HG03064 (cell line): ENCODE measurements around the gene SLC25A43.
"Not testable (repeated sequence)": the region's sequence is repeated elsewhere in the genome, so short reads cannot be mapped to it uniquely, and the experiment has no call there.

Source experiments
- ATAC-seq: cut with Tn5 transposase; IDR thresholded peaks from one replicate; pipeline ENCODE4 v1.9.1; 2021; ENCODE audit warnings: low read depth; ENCODE audit not compliant: unreplicated experiment

The SLC25A43 gene

DNA sequence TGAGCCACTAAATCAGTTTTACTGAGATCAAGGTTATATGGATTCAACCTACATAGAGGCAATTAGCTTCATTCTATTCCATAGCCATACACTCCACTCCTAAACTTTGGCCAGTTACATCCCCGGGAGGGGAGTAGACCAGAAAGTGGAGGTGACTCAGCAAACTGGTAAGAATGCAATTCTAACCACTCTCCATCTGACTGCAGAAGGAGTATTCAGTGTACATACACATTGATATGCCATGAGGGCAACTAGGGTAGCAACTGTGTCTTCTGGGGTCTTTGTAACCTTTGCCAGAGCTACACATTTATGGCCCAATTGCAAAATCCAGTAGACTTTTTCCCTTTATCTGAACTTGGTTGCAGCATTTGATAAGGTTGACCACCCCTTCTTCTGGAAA lies 7.6 kb downstream of the SLC25A43 start:
- ATAC-seq = no peak

DNA sequence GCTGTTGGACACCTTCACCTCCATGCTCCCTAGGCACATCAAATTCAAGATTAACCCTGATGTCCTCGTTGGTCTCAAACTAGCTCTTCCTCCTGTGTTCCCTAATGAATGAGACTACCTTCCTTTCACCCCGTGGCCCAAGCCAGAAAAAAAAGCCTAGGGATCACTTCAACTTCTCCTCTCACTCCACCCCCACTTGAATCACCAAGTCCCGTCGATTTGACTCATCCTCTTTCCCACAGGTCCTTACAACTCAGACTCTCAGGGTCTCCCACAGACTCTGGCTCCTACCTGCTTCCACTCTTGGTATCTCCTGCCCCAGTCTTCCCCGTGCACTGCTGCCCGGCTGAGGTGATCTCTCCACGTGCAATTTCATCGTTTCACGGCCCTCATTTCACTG lies 8.5 kb downstream of the SLC25A43 start:
- no peak for ATAC-seq

DNA sequence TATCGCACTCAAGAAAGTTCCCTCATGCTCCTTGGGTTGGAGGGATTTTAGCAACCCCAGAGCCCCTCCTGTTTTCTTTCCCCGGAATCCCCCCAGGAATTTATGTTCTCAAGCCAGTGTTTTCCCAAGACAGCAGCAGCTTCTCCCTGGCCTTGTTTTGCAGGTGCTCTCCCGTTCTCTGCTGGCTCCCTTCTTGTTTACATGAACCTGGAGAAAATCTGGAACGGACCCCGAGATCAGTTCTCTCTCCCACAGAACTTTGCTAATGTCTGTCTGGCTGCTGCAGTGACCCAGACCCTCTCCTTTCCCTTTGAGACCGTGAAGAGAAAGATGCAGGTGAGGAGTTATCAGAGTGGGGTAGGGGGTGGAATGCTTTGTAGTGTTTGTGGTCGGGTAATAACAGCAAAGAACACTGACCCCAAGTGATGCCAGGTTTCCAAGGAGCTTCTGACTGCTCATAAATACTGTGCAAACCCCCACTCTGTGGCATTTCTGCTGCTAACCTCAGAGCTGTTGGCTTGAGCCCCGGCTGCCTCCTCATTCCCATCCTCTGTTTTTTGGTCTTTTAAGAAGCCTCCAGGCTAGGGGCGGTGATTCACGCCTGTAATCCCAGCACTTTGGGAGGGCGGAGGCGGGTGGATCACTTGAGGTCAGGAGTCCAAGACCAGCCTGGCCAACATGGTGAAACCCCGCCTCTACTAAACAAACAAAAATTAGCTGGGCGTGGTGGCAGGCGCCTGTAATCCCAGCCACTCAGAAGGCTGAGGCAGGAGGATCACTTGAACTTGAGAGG lies 11.1 kb downstream of the SLC25A43 start:
- no peak for ATAC-seq

DNA sequence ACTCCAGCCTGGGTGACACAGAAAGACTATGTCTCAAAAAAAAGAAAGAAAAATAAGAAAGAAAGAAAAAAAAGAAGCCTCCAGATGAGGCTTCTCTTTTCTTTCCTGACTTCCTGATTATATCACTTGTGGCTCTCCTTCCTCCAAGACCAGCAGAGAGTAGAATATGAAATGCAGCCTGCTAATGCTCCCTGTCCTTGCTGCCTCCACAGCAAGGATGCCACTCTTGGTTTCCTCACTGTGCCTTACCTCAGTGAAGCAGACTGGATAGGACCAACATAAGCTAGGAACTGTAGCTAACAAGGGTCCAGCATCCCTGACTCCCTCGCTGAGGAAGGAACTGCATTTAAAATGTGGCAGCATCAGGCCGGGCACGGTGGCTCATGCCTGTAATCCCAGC lies 11.7 kb downstream of the SLC25A43 start:
- no peak for ATAC-seq

DNA sequence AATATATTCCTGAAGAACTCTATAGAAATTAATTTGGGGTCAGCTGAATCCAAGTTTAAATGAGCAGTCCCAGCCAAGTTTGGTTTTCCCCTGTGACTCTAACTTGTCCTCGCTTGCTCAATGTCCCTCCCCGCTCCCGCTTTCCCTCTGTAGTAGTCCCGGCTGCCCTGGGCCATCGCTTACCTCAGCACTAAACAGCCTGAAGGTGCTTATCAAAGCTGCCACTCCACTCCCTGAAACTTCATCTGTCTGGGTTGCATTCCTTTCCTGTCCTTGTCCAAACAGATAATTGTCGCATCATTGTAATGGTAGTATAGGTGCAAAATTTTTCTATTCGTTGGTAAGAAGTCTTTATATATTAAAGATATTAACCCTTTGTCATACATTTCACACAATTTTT lies 12.8 kb downstream of the SLC25A43 start:
- ATAC-seq = no peak

DNA sequence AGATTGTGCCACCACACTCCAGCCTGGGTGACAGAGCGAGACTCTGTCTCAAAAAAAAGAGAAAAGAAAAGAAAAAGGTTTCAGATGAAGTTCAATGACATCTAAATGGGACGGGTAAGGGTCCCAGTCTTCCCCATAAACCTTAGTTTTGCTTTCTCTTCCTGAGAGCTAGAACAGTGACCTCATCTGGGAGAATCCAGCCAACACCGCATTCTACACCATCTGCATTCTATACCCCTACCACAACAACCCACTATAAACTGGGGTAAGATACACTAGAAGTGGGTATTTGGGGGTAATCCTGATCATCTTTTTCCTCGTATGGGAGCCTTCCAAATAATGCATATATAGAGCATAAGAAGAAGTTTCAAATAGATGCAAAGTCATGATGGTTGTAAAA lies 18.2 kb downstream of the SLC25A43 start:
- ATAC-seq = no peak

DNA sequence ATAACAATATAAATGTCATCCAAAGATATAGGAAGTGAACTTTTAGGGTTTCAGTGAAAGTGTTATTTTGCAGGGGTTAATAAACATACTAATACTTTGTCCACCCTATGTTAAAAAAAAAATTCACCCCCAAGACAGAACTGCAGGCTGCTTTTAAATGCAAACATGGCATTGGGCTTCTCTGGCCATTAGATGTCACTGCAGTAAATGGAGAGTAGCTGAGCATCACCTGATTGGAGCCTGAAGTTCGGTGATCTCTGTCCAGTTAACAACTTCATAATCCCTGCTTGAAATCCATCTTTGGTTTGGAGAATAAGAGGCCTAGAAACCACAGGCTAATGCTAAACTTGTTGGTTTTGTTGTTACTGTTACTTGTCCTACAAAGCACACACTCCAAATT lies 18.7 kb downstream of the SLC25A43 start:
- ATAC-seq = no peak

DNA sequence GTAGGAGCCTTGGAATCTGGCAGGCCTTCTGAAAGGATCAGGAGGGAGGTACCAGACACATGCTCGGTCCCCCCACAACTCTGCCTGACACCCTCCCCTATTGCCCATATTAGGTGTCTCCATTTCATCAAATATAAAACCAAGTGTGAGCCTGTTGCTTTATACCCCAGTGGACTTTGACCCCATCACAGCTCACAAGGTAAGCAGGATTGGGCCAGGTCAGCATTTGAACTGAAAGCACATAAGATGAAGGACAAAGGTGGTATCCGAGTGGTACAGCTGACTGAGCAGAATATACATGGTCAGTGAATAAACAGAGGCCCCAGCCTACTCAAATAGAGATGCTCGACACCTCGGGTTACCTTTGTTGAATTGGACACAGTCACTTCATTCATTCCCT lies 20.0 kb downstream of the SLC25A43 start:
- no peak for ATAC-seq

DNA sequence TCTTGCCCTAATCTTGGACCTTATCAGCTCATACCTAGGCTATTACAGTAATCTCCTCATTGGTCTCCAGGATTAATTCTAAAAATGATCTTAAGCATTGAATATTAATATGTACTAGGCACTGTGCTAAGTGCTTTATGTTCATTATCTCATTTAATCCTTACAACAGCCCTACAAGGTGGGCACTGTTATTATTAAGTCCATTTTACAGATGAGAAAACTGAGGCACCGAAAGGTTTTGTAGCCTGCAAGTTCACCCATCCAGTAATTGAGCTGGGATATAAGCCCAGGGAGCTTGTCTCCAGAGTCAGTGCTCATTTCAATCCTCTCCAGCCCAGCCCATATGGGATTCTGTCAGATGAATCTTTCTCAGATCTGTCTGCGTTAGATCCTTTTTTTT lies 20.8 kb downstream of the SLC25A43 start:
- no peak for ATAC-seq

DNA sequence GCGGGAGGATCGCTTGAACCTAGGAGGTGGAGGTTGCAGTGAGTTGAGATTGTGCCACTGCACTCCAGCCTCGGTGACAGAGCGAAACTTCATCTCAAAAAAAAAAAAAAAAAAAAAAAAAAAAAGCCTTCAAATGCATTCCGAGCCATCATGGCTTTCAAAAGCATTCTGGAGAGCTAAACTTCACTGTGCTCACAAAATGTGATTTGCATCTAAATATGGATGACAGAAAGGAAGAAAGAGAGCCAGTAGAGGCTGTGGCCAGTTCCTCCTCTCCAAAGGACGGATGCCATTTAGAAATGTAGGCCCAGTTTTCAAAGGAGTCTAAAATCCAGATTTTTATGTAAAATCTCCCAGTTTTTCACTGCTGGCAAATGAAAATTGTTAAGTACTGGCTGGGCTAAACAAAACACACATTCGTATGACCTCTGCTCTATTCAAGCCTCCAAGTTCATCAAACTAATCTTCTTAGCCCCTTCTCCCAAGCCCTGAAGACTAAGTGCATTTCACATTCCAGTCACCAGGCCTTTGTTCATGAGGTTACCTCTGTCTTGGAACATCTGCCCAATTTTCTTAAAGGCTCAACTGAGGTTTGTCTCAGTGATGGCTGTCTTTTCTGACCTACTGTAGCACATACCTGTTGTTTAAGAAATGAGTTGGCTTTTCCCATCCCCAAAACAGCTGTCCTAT lies 22.0 kb downstream of the SLC25A43 start:
- no peak for ATAC-seq

DNA sequence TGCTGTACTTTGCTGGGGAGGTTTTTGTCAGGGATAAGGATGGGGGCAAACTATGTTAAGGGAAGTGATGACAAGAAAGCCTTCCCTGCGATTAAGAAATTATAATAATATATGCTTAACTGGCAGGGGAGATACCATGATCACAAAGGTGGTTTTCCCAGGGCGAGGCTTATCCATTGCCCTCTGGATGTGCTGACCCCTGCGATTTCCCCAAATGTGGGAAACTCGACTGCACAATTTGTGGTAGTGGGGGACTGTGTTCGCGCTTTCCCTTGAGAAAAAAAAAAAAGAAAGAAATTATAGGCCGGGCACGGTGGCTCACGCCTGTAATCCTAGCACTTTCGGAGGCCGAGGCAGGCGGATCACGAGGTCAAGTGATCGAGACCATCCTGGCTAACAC lies 24.5 kb downstream of the SLC25A43 start:
- no peak for ATAC-seq

DNA sequence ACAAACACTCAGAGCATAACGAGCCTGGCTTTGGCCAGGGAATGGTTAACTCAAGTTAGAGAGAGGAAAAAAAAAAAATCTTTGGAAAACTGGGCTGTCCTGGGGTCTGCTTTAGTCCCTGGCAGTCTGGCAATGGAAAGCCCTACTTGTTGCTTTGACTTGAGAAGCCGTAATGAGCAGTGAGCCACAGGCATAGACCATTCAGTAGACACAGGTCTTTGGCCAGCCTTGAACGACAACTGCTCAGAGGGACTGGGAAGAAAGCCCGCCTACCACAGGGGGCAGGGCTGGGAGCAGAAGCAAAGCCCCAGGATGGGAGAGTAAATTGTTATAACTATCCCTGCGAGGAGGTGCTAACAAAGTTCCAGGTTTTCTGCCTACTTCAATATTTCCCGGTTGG lies 25.9 kb downstream of the SLC25A43 start:
- no peak for ATAC-seq

DNA sequence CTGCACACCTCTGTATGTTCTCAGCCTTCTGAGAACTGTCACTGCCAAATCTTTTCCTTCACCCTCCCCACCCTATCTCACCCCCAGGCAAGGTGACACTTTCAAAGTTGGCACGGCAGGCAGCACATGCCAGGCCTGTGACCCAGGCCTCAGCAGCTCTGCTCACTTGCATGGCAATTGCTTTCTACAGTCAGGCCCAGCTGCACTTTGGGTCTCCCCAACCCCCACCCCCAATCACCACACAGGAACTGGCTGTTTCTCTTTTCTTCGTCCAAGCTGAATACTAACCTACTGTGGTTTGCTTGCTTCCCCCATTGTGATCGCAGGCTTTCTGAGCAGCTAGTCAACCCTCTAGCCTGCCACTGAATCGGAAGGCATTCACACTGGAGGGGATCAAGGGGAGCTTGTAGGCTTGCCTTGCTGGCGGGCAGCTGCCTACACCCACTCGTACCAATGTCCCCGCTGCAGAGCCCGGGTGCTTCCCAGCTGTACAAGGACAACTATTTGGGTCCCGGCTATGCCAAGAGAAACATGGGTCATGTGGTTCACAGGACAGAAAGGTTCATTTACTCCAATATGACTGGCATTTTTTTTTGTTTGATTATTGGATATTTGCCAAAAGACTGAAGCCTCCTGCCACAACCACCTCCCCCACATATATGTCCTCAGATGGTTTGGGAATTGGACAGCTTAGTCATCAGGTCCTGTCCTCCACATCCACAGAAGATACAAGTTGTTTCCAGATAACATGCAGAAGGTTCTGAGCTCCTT lies 28.1 kb downstream of the SLC25A43 start:
- ATAC-seq = peak; percentile 84

DNA sequence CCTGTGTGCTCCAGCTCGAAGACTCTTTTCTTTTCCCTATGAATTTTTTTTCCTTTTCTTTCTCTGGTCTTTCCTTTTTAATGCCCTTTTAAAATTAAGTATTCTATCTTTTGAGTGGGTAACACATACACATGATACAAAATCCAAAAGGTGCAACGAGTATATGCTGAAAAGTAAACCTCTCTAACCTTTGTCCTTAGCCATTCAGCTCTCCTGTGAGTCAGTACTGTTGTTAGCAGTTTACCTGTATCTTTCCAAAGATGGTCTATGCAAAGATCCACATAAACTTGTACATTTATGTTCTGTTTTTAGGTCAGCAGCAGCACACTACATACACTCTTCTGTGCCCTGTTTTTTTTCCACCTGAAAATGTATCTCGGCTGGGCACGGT lies 28.7 kb downstream of the SLC25A43 start:
- no peak for ATAC-seq

DNA sequence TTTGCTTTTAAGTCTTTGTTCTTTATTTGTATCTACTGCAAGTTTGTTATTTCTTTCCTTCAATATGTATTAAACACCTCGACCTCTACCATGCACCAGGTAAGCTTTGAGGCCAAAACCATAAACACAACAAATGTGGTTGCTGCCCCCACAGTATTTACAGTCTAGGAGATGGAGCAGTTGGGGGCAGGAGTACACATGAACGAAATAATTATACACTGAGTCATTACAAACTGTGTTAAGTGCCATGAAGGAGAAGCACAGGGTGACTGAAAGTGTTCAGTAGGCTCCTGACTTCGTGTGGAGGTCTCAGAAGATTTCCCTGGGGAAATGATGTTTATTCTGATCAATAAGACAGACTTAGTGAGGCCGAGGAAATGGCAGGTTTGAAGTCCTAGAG lies 30.3 kb downstream of the SLC25A43 start:
- no peak for ATAC-seq

DNA sequence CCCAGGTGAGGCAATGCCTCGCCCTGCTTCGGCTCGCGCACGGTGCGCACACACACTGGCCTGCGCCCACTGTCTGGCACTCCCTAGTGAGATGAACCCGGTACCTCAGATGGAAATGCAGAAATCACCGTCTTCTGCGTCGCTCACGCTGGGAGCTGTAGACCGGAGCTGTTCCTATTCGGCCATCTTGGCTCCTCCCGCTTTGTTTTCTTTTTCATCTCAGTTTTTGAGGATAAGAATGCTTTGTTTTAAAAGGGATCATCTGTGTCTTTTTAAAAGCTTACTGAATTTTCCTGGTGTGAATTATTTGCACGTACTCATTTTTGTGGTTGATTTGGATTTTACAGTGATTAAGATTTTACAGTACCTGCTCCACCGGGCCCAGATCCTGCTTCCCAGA lies 42.2 kb downstream of the SLC25A43 start:
- not testable (repeated sequence) for ATAC-seq

DNA sequence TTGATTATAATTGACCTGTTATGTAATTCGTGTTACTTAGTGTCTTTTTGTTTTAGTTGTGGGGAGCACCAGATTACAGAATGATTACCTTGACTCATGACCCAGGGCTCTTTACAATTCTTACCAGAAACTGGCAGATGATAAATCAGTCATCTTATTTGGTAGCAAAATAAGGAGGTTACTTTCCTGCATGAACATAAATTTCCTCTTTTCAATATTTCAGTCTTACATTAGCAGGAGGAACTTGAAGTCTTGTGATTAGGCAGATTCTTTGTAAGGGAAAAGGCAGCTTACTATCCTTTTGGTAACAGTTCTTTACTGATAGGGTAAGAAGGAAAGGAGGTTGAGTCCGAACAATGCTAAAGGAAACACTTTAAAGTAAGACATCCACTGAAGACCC lies 43.1 kb downstream of the SLC25A43 start:
- no peak for ATAC-seq

DNA sequence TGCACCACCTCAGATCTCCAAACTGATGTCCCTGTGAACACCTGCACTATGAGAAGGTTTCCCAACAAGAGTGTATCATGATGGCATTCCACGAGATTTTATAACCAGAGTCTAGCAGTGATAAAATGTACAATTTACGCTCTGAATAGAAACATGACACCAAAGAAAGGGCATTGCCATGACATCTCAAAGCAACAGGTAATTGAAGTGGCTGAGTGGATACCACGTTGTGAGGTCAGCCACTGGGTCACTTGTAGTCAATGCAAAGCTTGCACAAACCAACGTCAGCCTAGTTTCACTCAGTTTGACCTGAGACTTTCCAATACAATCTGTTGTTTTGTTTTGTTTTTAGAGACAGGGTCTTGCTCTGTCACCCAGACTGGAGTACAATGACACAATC lies 54.1 kb downstream of the SLC25A43 start:
- no peak for ATAC-seq

DNA sequence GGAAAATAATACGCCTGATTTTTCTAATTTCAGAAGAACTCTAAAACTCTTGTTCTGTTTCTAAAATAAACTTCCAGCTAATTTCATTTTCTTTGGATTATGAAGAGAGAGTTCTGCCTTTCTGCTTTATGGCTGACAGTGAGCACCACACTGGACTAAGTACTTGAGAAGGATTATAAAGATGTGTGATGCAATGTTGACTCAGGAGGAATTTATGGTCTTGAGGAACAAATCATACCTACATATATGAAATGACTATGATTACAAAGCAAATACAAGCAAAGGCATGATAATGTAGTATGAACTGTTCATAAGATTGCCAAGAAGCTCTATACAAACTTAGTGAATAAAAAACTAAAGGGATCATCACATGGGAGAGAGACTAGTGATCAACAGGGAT lies 56.1 kb downstream of the SLC25A43 start:
- no peak for ATAC-seq

DNA sequence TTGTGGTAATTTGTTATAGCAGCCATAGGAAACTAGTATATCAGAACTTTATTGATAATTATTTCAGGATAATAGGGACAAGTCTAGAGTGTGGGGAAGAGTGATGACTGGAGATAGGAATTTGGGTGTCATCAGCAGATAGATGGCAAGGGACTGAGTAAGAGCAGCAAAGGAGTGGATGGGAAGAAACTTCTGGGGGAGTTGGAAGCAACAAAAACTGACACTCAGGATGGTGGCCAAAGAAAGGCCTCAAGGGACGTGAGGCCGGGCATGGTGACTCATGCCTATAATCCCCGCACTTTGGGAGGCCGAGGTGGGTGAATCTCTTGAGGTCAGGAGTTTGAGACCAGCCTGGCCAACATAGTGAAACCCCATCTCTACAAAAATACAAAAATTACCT lies 60.0 kb downstream of the SLC25A43 start:
- no peak for ATAC-seq

DNA sequence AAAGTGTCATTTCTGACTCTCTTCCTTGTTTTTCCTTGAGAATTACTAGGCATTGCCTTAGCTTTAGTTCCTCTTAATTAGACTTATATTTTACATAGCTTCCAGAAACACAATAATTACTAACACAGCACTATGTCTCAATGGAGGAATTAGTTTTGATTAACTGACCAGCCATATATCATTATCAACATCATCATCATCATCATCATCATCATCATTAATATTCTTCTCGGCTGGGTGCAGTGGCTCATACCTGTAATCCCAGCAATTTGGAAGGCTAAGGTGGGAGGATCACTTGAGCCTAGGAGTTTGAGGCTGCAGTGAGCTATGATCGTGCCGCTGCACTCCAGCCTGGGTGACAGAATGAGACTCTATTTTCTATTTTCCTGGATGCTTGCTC lies 66.4 kb downstream of the SLC25A43 start:
- ATAC-seq = no peak

DNA sequence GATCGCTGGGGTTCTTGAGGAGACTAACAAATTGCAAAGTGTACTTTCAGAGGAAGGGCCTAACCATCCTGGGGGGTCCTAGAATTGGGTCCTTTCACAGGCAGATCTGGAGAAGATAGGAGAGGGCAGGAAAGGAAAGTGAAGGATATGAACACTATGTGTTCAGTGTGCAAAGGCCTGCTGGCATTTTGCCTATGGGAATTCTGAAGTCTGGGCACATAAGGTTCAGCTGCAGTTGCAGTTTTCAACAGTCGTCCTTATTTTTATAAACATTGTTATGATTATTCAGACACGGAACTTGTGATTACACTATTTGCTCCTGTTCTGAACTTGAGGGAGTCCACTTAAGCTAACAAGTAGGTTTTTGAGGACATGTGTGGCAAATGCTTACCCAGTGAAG lies 67.8 kb downstream of the SLC25A43 start:
- no peak for ATAC-seq
